Tibial nerve (tissue), 4 donors: ENCODE measurements around the gene SNRPD1.

Experiments
- CTCF ChIP-seq, 5 experiments: fragments of 200-600 bp in 3 of 5; fragments of 450-650 bp in 2 of 5; sonication (generic) in 3 of 5; IDR thresholded peaks; one replicate each; pipeline ENCODE4 v1.5.1; 2016 to 2019; ENCODE audit warnings: antibody characterized with exemption in 5 of 5, mild to moderate bottlenecking in 3 of 5, moderate library complexity in 2 of 5
- EP300 ChIP-seq, 2 donors: sonication (generic); formaldehyde crosslinking; IDR thresholded peaks; one replicate each; pipeline ENCODE4 v1.6.1; 2017; ENCODE audit warnings: antibody characterized with exemption in 2 of 2, mild to moderate bottlenecking in 1 of 2
- POLR2A ChIP-seq, 2 donors: fragments of 450-650 bp; IDR thresholded peaks; one replicate each; pipeline ENCODE4 v1.6.1; 2017; ENCODE audit warnings: antibody characterized with exemption in 2 of 2, mild to moderate bottlenecking in 2 of 2, moderate library complexity in 2 of 2

GRCh38 chr18:21604671-21605070 is 7.4 kb upstream of the SNRPD1 start:
- TF ChIP-seq POLR2A (IDR thresholded peaks at IDR 0.05) (no peak), CTCF (IDR thresholded peaks at IDR 0.05) (no peak), EP300 (IDR thresholded peaks at IDR 0.05) (no peak)
